K562 (cell line): ENCODE measurements around the gene SPTBN4.

Source experiments
- ARID1B ChIP-seq: fragments of 450-650 bp; IDR thresholded peaks from 2 replicates; pipeline ENCODE4 v1.6.1; 2016; ENCODE audit warnings: antibody characterized with exemption, mild to moderate bottlenecking, inconsistent platforms
- NFYB ChIP-seq: IDR thresholded peaks from 2 replicates; pipeline ENCODE4 v1.6.1; 2011; ENCODE audit warnings: mild to moderate bottlenecking, moderate library complexity; ENCODE audit not compliant: insufficient read length; ENCODE audit errors: extremely low read depth
- POLR2AphosphoS5 ChIP-seq: IDR thresholded peaks from 2 replicates; pipeline ENCODE4 v1.6.1; 2011; ENCODE audit warnings: mild to moderate bottlenecking, low read depth, low read length, moderate library complexity; ENCODE audit not compliant: control insufficient read depth, insufficient read depth
- SIN3A ChIP-seq, 2 experiments: fragments of 150-350 bp in 1 of 2; IDR thresholded peaks; 2 replicates each; pipeline ENCODE4 v1.6.1; 2011 to 2016; ENCODE audit warnings: borderline replicate concordance in 2 of 2, low read depth in 2 of 2, low read length in 2 of 2, mild to moderate bottlenecking in 2 of 2, moderate library complexity in 2 of 2; ENCODE audit not compliant: control insufficient read depth in 1 of 2
- TF ChIP-seq, protein P1 (sequence below), 3 experiments: IDR thresholded peaks in 2 of 3; conservative IDR thresholded peaks in 1 of 3; 2 replicates each; pipeline ENCODE4 v1.5.1; 2011 to 2012; ENCODE audit warnings: low read length in 3 of 3, mild to moderate bottlenecking in 3 of 3, control low read depth in 2 of 3, improper control_type of control experiment in 1 of 3, inconsistent platforms in 1 of 3, low read depth in 1 of 3, mixed read lengths in 1 of 3, moderate library complexity in 1 of 3; ENCODE audit not compliant: insufficient read depth in 2 of 3

GRCh38 chr19:40583283-40583682 lies 116.5 kb downstream of the SPTBN4 start:
- TF ChIP-seq SIN3A (IDR thresholded peaks at IDR 0.05; ENCODE audit: borderline replicate concordance in 2 of 2, control insufficient read depth in 1 of 2, low read depth in 2 of 2, low read length in 2 of 2) = no peak
- no peak for TF ChIP-seq NFYB
- TF ChIP-seq POLR2AphosphoS5 = no peak
- no peak for TF ChIP-seq ARID1B
- TF ChIP-seq, protein P1, sequence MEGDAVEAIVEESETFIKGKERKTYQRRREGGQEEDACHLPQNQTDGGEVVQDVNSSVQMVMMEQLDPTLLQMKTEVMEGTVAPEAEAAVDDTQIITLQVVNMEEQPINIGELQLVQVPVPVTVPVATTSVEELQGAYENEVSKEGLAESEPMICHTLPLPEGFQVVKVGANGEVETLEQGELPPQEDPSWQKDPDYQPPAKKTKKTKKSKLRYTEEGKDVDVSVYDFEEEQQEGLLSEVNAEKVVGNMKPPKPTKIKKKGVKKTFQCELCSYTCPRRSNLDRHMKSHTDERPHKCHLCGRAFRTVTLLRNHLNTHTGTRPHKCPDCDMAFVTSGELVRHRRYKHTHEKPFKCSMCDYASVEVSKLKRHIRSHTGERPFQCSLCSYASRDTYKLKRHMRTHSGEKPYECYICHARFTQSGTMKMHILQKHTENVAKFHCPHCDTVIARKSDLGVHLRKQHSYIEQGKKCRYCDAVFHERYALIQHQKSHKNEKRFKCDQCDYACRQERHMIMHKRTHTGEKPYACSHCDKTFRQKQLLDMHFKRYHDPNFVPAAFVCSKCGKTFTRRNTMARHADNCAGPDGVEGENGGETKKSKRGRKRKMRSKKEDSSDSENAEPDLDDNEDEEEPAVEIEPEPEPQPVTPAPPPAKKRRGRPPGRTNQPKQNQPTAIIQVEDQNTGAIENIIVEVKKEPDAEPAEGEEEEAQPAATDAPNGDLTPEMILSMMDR (IDR thresholded peaks at IDR 0.05 in 2 of 3, conservative IDR thresholded peaks at IDR 0.05 in 1 of 3; ENCODE audit: insufficient read depth in 2 of 3, low read depth in 1 of 3, low read length in 3 of 3) = no peak
